Myocyte (in vitro differentiated cells): ENCODE results near the gene TP53INP2. TPM values are rescaled to one million over a fixed set of nuclear protein-coding genes. Genes with fewer than 3 reads are reported as not detected.
A peak's percentile ranks its signal among the peaks of the same experiment; 100 is the strongest.
"Not testable (repeated sequence)": the region's sequence is repeated elsewhere in the genome, so short reads cannot be mapped to it uniquely, and the experiment has no call there.

Experiments used
- DNase-seq: peaks from one replicate; pipeline ENCODE4 v3.0.0-alpha.2; 2012; ENCODE audit warnings: low read depth
- polyA plus RNA-seq: library from polyadenylated mRNA; unstranded; fragments of >200 nt; gene quantifications from one replicate; pipeline ENCODE4 v1.2.1, GENCODE V29; 2012; ENCODE audit warnings: missing spikeins
- total RNA-seq: library from RNA; depleted of rRNA; stranded (reverse); fragments of >200 nt; gene quantifications from 2 replicates; pipeline ENCODE4 v1.2.3, GENCODE V29; 2014

Gene TP53INP2
- total RNA-seq, result 30.6 and 51.7 TPM in 2 replicates
- polyA plus RNA-seq, result 46.6 TPM

GRCh38 chr20:34704177-34705007 lies at the start of gene TP53INP2:
TP53INP2 (plus strand) TSS chr20:34704344; CDS start chr20:34708740, 4,396 bp downstream.
- DNase-seq, result peak; percentile 94

- DNase-seq, result not testable (repeated sequence)
These were observed 45.5 kb upstream of the TP53INP2 start for GRCh38 chr20:34658654-34659053.

GRCh38 chr20:34661811-34662210 lies 42.3 kb upstream of the TP53INP2 start:
- DNase-seq, result not testable (repeated sequence)

GRCh38 chr20:34663213-34663943 lies 40.8 kb upstream of the TP53INP2 start:
- no peak for DNase-seq

GRCh38 chr20:34664751-34665150 lies 39.4 kb upstream of the TP53INP2 start:
- not testable (repeated sequence) for DNase-seq

GRCh38 chr20:34669094-34669493 lies 35.0 kb upstream of the TP53INP2 start:
- no peak for DNase-seq

GRCh38 chr20:34673412-34673811 lies 30.7 kb upstream of the TP53INP2 start:
- DNase-seq, result no peak

- DNase-seq, result no peak
These were observed 28.6 kb upstream of the TP53INP2 start for GRCh38 chr20:34675561-34675960.

GRCh38 chr20:34675993-34676641 lies 28.0 kb upstream of the TP53INP2 start:
- DNase-seq, result no peak

GRCh38 chr20:34676642-34677373 lies 27.3 kb upstream of the TP53INP2 start, which contains the start of gene PIGU:
PIGU (minus strand) TSS chr20:34677092; CDS start chr20:34677085, 7 bp downstream.
- peak; percentile 96 for DNase-seq

GRCh38 chr20:34680586-34681175 lies 23.5 kb upstream of the TP53INP2 start:
- DNase-seq, result no peak

- no peak for DNase-seq
These were observed 20.5 kb upstream of the TP53INP2 start for GRCh38 chr20:34683667-34684066.

- no peak for DNase-seq
These were observed 14.7 kb upstream of the TP53INP2 start for GRCh38 chr20:34689486-34689885.

GRCh38 chr20:34691838-34692237 lies 12.3 kb upstream of the TP53INP2 start:
- no peak for DNase-seq

- no peak for DNase-seq
These were observed 10.7 kb upstream of the TP53INP2 start for GRCh38 chr20:34693414-34693813.

- no peak for DNase-seq
These were observed 2.6 kb upstream of the TP53INP2 start for GRCh38 chr20:34701405-34702085.

- DNase-seq, result no peak
These were observed 1.1 kb upstream of the TP53INP2 start for GRCh38 chr20:34703061-34703423.

- no peak for DNase-seq
These were observed 544 bp upstream of the TP53INP2 start for GRCh38 chr20:34703424-34704176.

- DNase-seq, result no peak
These were observed 858 bp downstream of the TP53INP2 start for GRCh38 chr20:34705008-34705396.
